Tibial nerve (tissue), 4 donors: ENCODE results near the gene GNL3L.
"Not testable (repeated sequence)": the region's sequence is repeated elsewhere in the genome, so short reads cannot be mapped to it uniquely, and the experiment has no call there.

Experiments
- EP300 ChIP-seq, 2 donors: sonication (generic); formaldehyde crosslinking; IDR thresholded peaks; one replicate each; pipeline ENCODE4 v1.6.1; 2017; ENCODE audit warnings: antibody characterized with exemption in 2 of 2, mild to moderate bottlenecking in 1 of 2
- POLR2A ChIP-seq, 2 donors: fragments of 450-650 bp; IDR thresholded peaks; one replicate each; pipeline ENCODE4 v1.6.1; 2017; ENCODE audit warnings: antibody characterized with exemption in 2 of 2, mild to moderate bottlenecking in 2 of 2, moderate library complexity in 2 of 2
- TF ChIP-seq, protein P1 (sequence below), 5 experiments: fragments of 200-600 bp in 3 of 5; fragments of 450-650 bp in 2 of 5; sonication (generic) in 3 of 5; IDR thresholded peaks; one replicate each; pipeline ENCODE4 v1.5.1; 2016 to 2019; ENCODE audit warnings: antibody characterized with exemption in 5 of 5, mild to moderate bottlenecking in 3 of 5, moderate library complexity in 2 of 5

GRCh38 chrX:54572641-54573040 is 42.6 kb downstream of the GNL3L start:
- TF ChIP-seq, protein P1, sequence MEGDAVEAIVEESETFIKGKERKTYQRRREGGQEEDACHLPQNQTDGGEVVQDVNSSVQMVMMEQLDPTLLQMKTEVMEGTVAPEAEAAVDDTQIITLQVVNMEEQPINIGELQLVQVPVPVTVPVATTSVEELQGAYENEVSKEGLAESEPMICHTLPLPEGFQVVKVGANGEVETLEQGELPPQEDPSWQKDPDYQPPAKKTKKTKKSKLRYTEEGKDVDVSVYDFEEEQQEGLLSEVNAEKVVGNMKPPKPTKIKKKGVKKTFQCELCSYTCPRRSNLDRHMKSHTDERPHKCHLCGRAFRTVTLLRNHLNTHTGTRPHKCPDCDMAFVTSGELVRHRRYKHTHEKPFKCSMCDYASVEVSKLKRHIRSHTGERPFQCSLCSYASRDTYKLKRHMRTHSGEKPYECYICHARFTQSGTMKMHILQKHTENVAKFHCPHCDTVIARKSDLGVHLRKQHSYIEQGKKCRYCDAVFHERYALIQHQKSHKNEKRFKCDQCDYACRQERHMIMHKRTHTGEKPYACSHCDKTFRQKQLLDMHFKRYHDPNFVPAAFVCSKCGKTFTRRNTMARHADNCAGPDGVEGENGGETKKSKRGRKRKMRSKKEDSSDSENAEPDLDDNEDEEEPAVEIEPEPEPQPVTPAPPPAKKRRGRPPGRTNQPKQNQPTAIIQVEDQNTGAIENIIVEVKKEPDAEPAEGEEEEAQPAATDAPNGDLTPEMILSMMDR (IDR thresholded peaks at IDR 0.05), result not testable (repeated sequence)
- TF ChIP-seq EP300, POLR2A (IDR thresholded peaks at IDR 0.05): not testable (repeated sequence)
